GM19099 (cell line): Measurements from ENCODE around the gene AQP9.

Source experiments
- POLR2A ChIP-seq: IDR thresholded peaks from 3 replicates; pipeline ENCODE4 v1.6.1; 2011; ENCODE audit warnings: low read depth; ENCODE audit not compliant: insufficient read length; ENCODE audit errors: extremely low read depth

Gene AQP9

DNA sequence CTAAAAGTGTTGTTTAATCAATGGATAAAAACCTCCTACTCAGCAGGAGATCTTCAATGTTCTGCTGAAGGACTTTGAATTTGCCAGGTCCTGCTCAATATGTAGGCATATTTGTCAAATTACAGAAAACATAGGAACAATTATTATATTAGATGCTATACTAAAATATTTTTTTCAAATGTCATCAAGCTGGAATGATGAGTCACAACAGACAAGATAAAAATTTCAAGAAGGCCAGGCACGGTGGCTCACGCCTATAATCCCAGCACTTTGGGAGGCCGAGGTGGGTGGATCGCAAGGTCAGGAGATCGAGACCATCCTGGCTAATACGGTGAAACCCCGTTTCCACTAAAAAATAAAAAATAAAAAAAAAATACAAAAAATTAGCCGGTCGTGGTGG is 68.0 kb downstream of the AQP9 start:
- no peak for TF ChIP-seq POLR2A

DNA sequence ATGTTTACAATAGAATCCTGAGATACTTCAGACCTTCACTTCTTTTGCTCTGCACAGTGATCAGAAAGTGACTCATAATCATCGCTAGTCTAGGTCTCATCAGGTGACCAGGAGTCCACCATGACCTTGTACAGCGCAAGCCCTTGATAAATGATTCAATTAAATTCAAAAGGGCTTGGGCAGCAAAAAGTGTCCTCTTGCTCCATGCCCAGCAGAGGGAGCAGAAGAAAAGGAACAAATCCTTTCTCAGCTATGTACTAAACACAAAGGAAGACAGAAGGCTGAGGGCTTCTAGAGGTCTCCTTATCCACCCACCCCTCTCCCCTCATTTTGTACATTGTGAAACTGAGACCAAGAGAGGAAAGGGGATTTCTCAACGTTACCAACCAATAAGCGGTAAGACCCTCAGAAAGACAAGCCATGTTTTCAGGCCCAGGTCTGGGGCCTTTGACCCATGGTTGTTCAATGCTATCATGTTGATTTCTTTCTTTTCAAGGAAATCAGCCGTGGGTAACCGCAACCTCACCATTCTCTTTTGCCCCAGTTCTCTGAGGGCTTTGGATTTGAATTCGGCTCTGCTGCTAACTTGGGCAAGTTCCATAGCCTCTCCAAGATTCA is 74.8 kb downstream of the AQP9 start:
- TF ChIP-seq POLR2A: no peak

- no peak for TF ChIP-seq POLR2A
These were observed 75.6 kb downstream of the AQP9 start for GRCh38 chr15:58213587-58214338.

GRCh38 chr15:58214591-58215340 is 76.6 kb downstream of the AQP9 start:
- no peak for TF ChIP-seq POLR2A

DNA sequence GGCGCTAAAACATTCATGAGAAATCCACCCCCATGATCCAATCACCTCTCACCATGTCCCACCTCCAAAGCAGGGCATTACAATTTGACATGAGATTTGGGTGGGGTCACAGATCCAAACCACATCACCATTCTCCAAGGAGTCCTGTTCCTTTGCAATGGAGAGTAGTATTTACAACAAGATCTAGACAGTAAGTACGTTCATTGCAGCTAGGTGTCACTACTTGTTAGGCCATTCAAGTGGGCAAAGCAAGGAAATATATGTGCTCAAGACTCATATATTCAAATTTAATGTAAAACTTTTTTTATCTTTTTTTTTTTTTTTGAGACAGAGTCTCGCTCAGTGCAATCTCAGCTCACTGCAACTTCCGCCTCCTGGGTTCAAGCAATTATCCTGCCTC is 79.3 kb downstream of the AQP9 start:
- no peak for TF ChIP-seq POLR2A

GRCh38 chr15:58221591-58222241 is 83.5 kb downstream of the AQP9 start:
- TF ChIP-seq POLR2A: no peak

DNA sequence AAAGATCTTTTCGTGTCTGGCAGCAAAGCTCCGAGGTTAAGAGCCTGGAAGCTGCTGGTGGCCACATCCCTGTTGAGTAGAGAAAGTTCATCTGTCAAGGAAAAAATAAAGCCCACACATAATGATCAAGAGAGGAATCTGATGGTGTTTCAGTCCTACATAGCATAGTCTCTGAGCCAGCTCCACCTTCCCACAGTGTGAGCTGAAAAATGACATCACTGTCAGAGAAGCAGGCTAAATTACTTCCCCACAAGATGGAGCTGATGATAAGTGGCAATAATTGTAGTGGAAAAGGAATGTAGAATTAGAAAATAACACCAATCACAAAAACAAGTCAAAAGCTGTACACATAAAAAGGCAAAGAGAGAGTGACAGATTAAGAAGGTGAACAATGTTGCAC is 84.5 kb downstream of the AQP9 start:
- no peak for TF ChIP-seq POLR2A

- TF ChIP-seq POLR2A: no peak
These were observed 85.3 kb downstream of the AQP9 start for GRCh38 chr15:58223432-58223831.

DNA sequence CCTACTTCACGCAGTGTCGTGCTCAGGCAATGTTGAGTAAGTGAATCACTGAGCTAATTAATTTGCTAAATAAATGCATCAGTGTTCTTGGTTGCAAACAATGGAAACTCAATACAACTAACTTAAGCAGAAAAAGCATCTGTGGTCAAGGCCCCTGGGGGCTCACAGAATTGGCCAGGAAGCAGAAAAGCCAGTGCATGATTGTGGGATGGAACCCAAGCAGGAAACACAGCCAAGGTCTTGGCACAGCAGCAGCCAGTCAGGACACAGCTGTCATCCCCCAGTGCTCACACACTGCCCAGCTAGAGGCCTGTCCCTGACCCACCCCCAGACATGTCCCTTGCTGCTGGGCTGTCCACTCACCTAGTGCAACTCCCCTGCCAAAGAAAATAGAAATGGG is 85.9 kb downstream of the AQP9 start:
- no peak for TF ChIP-seq POLR2A

DNA sequence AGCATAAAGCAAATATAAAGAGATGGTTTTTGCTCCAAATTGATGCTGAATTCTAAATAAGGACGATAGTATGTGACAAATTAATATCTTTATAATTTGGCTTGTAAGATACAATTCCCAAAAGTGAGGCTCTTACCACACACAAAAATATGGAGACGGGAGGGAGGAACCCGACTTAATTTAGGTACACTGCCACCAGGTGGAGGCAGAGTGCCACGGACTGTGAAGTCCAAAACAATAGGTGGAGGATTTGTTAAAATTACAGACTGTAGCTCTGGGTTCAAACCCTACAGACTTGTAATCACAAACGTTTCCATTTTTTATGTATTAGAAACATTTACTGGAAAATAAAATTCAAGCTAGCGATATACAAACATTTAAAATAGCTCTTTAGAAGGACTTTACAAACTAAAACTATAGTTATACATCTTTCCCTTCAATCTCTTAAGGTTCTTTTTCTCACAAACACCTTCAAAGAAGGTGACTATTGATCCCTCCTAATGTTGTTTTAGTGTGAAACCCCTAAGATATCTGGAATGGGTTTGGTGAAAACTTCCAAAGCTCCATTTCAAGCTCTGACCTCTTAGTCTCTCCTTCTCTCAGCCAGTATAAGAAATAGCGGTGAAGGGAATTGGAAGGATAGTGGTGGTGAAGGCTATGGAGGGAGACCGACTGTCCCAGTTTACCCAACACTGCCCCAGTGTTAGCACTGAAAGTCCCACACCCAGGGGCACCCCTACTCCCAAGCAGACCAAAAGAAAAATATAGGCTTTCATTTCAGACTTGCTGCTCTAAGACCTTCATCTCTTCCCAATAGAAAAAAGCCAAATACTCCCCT is 89.7 kb downstream of the AQP9 start:
- no peak for TF ChIP-seq POLR2A

- no peak for TF ChIP-seq POLR2A
These were observed 90.5 kb downstream of the AQP9 start for GRCh38 chr15:58228718-58229117.

DNA sequence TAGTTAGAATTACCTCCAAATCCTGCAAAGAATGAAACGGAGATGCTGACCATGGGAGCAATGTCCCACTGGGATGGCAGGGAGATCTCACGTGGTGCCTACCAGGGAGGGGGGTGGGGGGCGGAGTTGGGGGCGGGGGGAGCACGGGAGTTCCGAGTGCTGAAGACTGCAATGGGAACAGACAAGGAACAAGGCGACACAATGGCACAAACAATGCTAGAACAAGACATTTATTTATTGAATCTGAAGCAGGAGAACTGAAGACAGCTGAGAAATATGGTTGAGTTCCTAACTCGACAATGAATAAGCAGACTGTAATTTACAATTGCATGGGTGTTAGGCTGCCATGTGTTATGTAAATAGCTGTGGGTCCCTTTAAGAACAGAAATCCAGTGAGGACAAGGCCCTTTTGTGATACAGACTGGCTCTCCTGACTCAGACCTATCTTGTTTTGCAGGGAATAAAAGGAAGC is 91.2 kb downstream of the AQP9 start:
- no peak for TF ChIP-seq POLR2A

- no peak for TF ChIP-seq POLR2A
These were observed 94.3 kb downstream of the AQP9 start for GRCh38 chr15:58232281-58233065.

DNA sequence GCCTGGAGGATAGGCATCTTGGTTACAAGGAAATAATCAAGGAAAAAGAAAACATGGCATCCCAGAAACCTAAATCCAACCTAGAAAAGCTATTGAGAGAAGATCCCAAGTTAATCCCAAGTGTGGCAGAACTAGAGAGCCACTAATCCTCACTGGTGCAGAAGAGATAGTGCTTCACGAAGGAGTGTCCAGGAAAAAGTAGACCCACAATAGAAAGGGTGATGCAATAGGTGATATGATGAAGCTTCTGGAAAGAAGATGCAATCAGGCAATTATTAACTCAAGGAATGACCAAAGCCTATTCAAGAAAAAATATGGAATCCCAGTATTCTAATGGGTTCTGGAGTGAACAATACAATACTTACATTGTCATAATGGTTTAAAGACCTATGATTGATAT is 95.2 kb downstream of the AQP9 start:
- no peak for TF ChIP-seq POLR2A
